ENCODE measurements around the gene WT1. TPM values are rescaled to one million over a fixed set of nuclear protein-coding genes. Genes with fewer than 3 reads are reported as not detected.

WT1 gene
- total RNA-seq: 0.50 TPM in 1 of 2 replicates, not detected in the other

DNA sequence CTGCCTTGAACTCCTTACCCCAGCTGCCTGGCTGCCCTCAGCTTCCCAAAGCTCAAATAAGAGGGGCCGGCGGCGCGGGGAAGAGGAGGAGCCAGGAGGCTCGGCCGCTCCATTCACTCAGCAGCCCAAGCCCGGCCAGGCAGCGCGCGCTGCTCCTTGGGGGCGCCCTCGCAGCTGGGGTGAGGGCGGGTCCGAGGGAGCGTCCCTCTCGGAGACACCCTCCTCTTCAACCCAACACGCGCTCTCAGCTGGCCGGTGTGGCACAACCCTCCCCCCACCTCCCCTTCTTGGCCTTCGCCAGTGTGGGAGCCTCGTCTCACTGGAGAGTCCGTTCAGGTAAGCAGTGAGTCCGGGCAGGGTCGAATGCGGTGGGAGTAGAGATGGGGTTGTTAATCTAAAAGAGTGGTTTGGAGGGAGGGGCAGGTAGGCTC lies at the start of gene WT1:
WT1 (minus strand) TSS at position 29 of the 431 bp plus-strand sequence.

Other genes with a start within 250 kb of the WT1 start
- 285 and 570 TPM in 2 replicates for gene EIF3M, start 148.3 kb upstream of the WT1 start, total RNA-seq

Data from nasal cavity respiratory epithelium epithelial cell of viscerocranial mucosa (primary cell).